Brain microvascular endothelial cell (primary cell): ENCODE results near the gene IGF2BP3.

Experiments used
- DNase-seq: peaks from one replicate; pipeline ENCODE4 v3.0.0-alpha.2; 2020
- H3K27ac ChIP-seq: fragments of 250-450 bp; sonication (Bioruptor Pico); 2 replicates; pipeline ENCODE4 v1.5.1; 2020; ENCODE audit warnings: mild to moderate bottlenecking, moderate library complexity
- H3K27me3 ChIP-seq: fragments of 250-450 bp; sonication (Bioruptor Pico); replicated peaks from 2 replicates; pipeline ENCODE4 v1.5.1; 2020; ENCODE audit warnings: mild to moderate bottlenecking
- H3K36me3 ChIP-seq: fragments of 250-450 bp; sonication (Bioruptor Pico); replicated peaks from 2 replicates; pipeline ENCODE4 v1.5.1; 2020; ENCODE audit warnings: mild to moderate bottlenecking
- H3K4me3 ChIP-seq: 2 replicates; pipeline ENCODE4 v1.5.1; 2011; ENCODE audit warnings: low read depth, mild to moderate bottlenecking, control low read depth, low read length, moderate library complexity
- CTCF ChIP-seq: IDR thresholded peaks from 2 replicates; pipeline ENCODE4 v1.5.1; 2011; ENCODE audit warnings: low read depth, mild to moderate bottlenecking, moderate library complexity, low read length, control low read depth, inconsistent platforms; ENCODE audit errors: missing control alignments
- in situ Hi-C: cut with HindIII; loops from 2 replicates; pipeline ENCODE4 v1.10.0; 2017; ENCODE audit warnings: low sequenced_read_pairs, low pct_ligation_motif_present

IGF2BP3 gene

DNA sequence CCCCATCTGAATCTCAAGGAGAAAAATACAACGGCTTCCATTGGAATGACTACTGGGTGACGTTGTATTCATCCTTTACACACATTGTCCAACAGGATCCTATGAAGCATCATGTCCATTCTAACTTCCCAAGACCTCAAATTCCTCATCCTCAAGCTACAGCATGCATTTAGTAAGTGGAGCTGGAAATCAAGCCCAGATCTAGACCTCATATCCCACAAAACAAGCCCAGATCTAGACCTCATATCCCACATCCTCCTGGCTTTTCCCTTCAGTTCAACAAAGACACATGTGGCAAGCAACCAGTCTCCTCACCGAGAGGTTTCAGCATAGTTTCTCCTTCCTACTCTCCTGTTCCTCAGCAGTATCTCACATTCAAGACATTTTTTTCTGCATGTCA is 12.2 kb downstream of the IGF2BP3 start:
- Histone ChIP-seq H3K27me3 (no peaks in the 10 kb centered on the region), H3K27ac (no peak overlapping the region), H3K4me3 (no peak overlapping the region), H3K36me3 (peaks cover 11% of the 10 kb centered on the region)
- in situ Hi-C loops, result no loop called here
- no peak for TF ChIP-seq CTCF
- DNase-seq, result no peak

GRCh38 chr7:23456093-23456492 is 14.2 kb downstream of the IGF2BP3 start:
- Histone ChIP-seq H3K4me3 (no peak overlapping the region), H3K27me3 (no peaks in the 10 kb centered on the region), H3K27ac (no peak overlapping the region), H3K36me3 (peaks cover 5% of the 10 kb centered on the region)
- in situ Hi-C loops, result no loop called here
- DNase-seq, result no peak
- TF ChIP-seq CTCF, result no peak

GRCh38 chr7:23454881-23455526 is 15.3 kb downstream of the IGF2BP3 start:
- TF ChIP-seq CTCF, result no peak
- no peak overlapping the region for H3K27ac ChIP-seq
- in situ Hi-C loops, result no loop called here
- peaks cover 5% of the 10 kb centered on the region for H3K36me3 ChIP-seq
- H3K4me3 ChIP-seq, result no peak overlapping the region
- H3K27me3 ChIP-seq, result no peaks in the 10 kb centered on the region
- no peak for DNase-seq

DNA sequence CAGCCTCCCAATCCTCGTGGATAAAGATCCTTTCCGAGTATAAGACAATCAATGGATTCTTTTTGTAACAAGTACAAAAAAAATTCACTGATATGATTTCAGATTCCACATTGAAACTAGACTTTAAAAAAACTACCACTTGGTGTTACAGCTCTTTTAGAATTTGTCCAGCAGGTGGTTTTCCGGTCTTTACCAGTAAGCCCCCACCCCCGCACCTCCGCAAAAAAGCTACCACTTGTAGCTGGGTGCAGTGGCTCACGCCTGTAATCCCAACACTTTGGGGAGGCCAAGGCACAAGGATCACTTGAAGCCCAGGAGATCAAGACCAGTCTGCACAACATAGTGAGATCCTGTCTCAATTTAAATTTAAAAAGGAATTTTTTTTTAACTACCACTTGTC is 19.8 kb downstream of the IGF2BP3 start:
- H3K27ac ChIP-seq, result no peak overlapping the region
- no peak for DNase-seq
- in situ Hi-C loops, result no loop called here
- H3K36me3 ChIP-seq, result no peaks in the 10 kb centered on the region
- H3K4me3 ChIP-seq, result no peak overlapping the region
- no peaks in the 10 kb centered on the region for H3K27me3 ChIP-seq
- no peak for TF ChIP-seq CTCF

DNA sequence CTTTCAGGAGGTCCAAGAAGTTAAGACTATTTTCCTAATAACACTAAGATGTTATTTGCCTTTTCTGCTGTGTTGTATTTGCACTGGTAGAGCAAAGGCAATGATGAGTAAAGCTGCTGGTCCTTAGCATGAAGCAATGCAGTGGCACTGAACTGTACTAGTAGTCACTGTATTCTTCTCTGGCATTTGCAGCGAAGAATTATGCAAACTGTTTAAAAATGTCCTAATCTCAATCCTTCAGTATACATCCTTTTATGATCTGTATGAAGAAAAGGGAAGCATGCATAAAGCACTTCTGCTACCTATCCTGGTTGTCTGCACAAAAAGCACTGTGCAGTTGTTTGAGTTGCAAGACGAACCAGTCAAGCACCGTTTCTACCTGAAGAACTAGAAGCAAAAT is 20.4 kb downstream of the IGF2BP3 start:
- Histone ChIP-seq H3K4me3 (no peak overlapping the region), H3K36me3 (no peaks in the 10 kb centered on the region), H3K27me3 (no peaks in the 10 kb centered on the region), H3K27ac (no peak overlapping the region)
- no peak for DNase-seq
- in situ Hi-C loops, result no loop called here
- no peak for TF ChIP-seq CTCF

GRCh38 chr7:23445326-23445725 is 25.0 kb downstream of the IGF2BP3 start:
- TF ChIP-seq CTCF, result no peak

More at GRCh38 chr7:23445326-23445725, 25.0 kb downstream of the IGF2BP3 start:
- H3K4me3 ChIP-seq, result no peak overlapping the region
- H3K27ac ChIP-seq, result no peak overlapping the region
- in situ Hi-C loops, result no loop called here
- DNase-seq, result no peak
- H3K36me3 ChIP-seq, result no peaks in the 10 kb centered on the region
- H3K27me3 ChIP-seq, result no peaks in the 10 kb centered on the region
